GM12875 (cell line): ENCODE results near the gene OGFRL1.

Experiments used
- H3K4me3 ChIP-seq: one replicate; pipeline ENCODE4 v1.5.1; 2011; ENCODE audit warnings: low read depth, low read length, control low read depth
- CTCF ChIP-seq: IDR thresholded peaks from 2 replicates; pipeline ENCODE4 v1.5.1; 2011; ENCODE audit warnings: low read depth, mild to moderate bottlenecking, control low read depth, inconsistent platforms, low read length, moderate library complexity, borderline replicate concordance; ENCODE audit not compliant: insufficient read depth

Gene OGFRL1

GRCh38 chr6:71250099-71250602 lies 38.5 kb upstream of the OGFRL1 start:
- no peak overlapping the region for H3K4me3 ChIP-seq
- TF ChIP-seq CTCF, result no peak

- no peak for TF ChIP-seq CTCF
- H3K4me3 ChIP-seq, result no peak overlapping the region
Observed at GRCh38 chr6:71252410-71252809, 36.2 kb upstream of the OGFRL1 start.

- TF ChIP-seq CTCF, result no peak
- no peak overlapping the region for H3K4me3 ChIP-seq
Observed at GRCh38 chr6:71252960-71253359, 35.7 kb upstream of the OGFRL1 start.

- no peak for TF ChIP-seq CTCF
Observed at GRCh38 chr6:71254323-71254722, 34.3 kb upstream of the OGFRL1 start.

GRCh38 chr6:71258078-71258866 lies 30.3 kb upstream of the OGFRL1 start:
- TF ChIP-seq CTCF, result no peak
- H3K4me3 ChIP-seq, result no peak overlapping the region

More at GRCh38 chr6:71254323-71254722, 34.3 kb upstream of the OGFRL1 start:
- no peak overlapping the region for H3K4me3 ChIP-seq

- TF ChIP-seq CTCF, result no peak
- H3K4me3 ChIP-seq, result no peak overlapping the region
Observed at GRCh38 chr6:71259888-71260604, 28.6 kb upstream of the OGFRL1 start.
